ENCODE data around the gene CYP27B1.

CYP27B1 gene

GRCh38 chr12:57781244-57781643 lies 14.4 kb upstream of the CYP27B1 start:
- Histone ChIP-seq H3K4me2 (ENCODE audit: low read depth, low read length, poor library complexity, severe bottlenecking) (no peak overlapping the region), H3K4me3 (ENCODE audit: insufficient read depth, low read length, poor library complexity, severe bottlenecking) (no peak overlapping the region), H3F3A (ENCODE audit: insufficient read depth) (no peaks in the 10 kb centered on the region), H2AFZ (ENCODE audit: low read depth, low read length, severe bottlenecking) (no peak overlapping the region), H3K27ac (ENCODE audit: low read depth, low read length) (no peak overlapping the region), H3K9ac (ENCODE audit: low read length) (no peak overlapping the region), H3K79me2 (ENCODE audit: insufficient read depth, low read length) (peaks cover 16% of the 10 kb centered on the region), H3K27me3 (ENCODE audit: low read length) (no peaks in the 10 kb centered on the region), H3K36me3 (ENCODE audit: low read length) (peaks cover 7% of the 10 kb centered on the region; the same call in 1 of the 2 replicates), H3K9me3 (ENCODE audit: insufficient read depth, low read length) (no peaks in the 10 kb centered on the region), H3K9me2 (replicated peaks; ENCODE audit: insufficient read depth, low read length) (no peaks in the 10 kb centered on the region), H4K20me1 (ENCODE audit: low read depth, low read length) (no peaks in the 10 kb centered on the region)
- TF ChIP-seq CTCF (IDR thresholded peaks at IDR 0.05; ENCODE audit: insufficient read depth, low read length, poor library complexity, severe bottlenecking) (no peak), EZH2phosphoT487 (conservative IDR thresholded peaks at IDR 0.05; ENCODE audit: low read length) (no peak)

GRCh38 chr12:57780284-57780897 lies 13.5 kb upstream of the CYP27B1 start:
- Histone ChIP-seq H3F3A (ENCODE audit: insufficient read depth) (no peaks in the 10 kb centered on the region), H2AFZ (ENCODE audit: low read depth, low read length, severe bottlenecking) (no peak overlapping the region)

GRCh38 chr12:57779736-57780135 lies 12.9 kb upstream of the CYP27B1 start:
- Histone ChIP-seq H3K27me3 (ENCODE audit: low read length) (no peaks in the 10 kb centered on the region), H3K27ac (ENCODE audit: low read depth, low read length) (no peak overlapping the region), H3K9me2 (replicated peaks; ENCODE audit: insufficient read depth, low read length) (no peaks in the 10 kb centered on the region), H4K20me1 (ENCODE audit: low read depth, low read length) (no peaks in the 10 kb centered on the region), H2AFZ (ENCODE audit: low read depth, low read length, severe bottlenecking) (no peak overlapping the region), H3K36me3 (ENCODE audit: low read length) (no peaks in the 10 kb centered on the region), H3K4me3 (ENCODE audit: insufficient read depth, low read length, poor library complexity, severe bottlenecking) (no peak overlapping the region), H3K9me3 (ENCODE audit: insufficient read depth, low read length) (no peaks in the 10 kb centered on the region), H3K79me2 (ENCODE audit: insufficient read depth, low read length) (peaks cover 16% of the 10 kb centered on the region), H3K4me2 (ENCODE audit: low read depth, low read length, poor library complexity, severe bottlenecking) (no peak overlapping the region), H3K9ac (ENCODE audit: low read length) (no peak overlapping the region), H3F3A (ENCODE audit: insufficient read depth) (no peaks in the 10 kb centered on the region)
- TF ChIP-seq EZH2phosphoT487 (conservative IDR thresholded peaks at IDR 0.05; ENCODE audit: low read length) (no peak), CTCF (IDR thresholded peaks at IDR 0.05; ENCODE audit: insufficient read depth, low read length, poor library complexity, severe bottlenecking) (no peak)

More at GRCh38 chr12:57780284-57780897, 13.5 kb upstream of the CYP27B1 start:
- Histone ChIP-seq H3K9ac (ENCODE audit: low read length) (no peak overlapping the region), H3K9me3 (ENCODE audit: insufficient read depth, low read length) (no peaks in the 10 kb centered on the region), H3K4me3 (ENCODE audit: insufficient read depth, low read length, poor library complexity, severe bottlenecking) (no peak overlapping the region), H3K9me2 (replicated peaks; ENCODE audit: insufficient read depth, low read length) (no peaks in the 10 kb centered on the region), H3K36me3 (ENCODE audit: low read length) (no peaks in the 10 kb centered on the region), H3K27ac (ENCODE audit: low read depth, low read length) (no peak overlapping the region), H3K4me2 (ENCODE audit: low read depth, low read length, poor library complexity, severe bottlenecking) (no peak overlapping the region), H3K79me2 (ENCODE audit: insufficient read depth, low read length) (peaks cover 16% of the 10 kb centered on the region), H4K20me1 (ENCODE audit: low read depth, low read length) (no peaks in the 10 kb centered on the region), H3K27me3 (ENCODE audit: low read length) (no peaks in the 10 kb centered on the region)
- TF ChIP-seq CTCF (IDR thresholded peaks at IDR 0.05; ENCODE audit: insufficient read depth, low read length, poor library complexity, severe bottlenecking), result no peak
- no peak for TF ChIP-seq EZH2phosphoT487 (conservative IDR thresholded peaks at IDR 0.05; ENCODE audit: low read length)

All from SU-DHL-6 (cell line).